ENCODE results near the gene C19orf12. TPM values are rescaled to one million over a fixed set of nuclear protein-coding genes. Genes with fewer than 3 reads are reported as not detected.
A peak's percentile ranks its signal among the peaks of the same experiment; 100 is the strongest.

Gene C19orf12
- total and polyA plus RNA-seq, 2 of the 13 experiments (the other 11 are each of a cell fraction or from before 2014, with no cell fraction given), result 17.7 to 34.4 TPM

DNA sequence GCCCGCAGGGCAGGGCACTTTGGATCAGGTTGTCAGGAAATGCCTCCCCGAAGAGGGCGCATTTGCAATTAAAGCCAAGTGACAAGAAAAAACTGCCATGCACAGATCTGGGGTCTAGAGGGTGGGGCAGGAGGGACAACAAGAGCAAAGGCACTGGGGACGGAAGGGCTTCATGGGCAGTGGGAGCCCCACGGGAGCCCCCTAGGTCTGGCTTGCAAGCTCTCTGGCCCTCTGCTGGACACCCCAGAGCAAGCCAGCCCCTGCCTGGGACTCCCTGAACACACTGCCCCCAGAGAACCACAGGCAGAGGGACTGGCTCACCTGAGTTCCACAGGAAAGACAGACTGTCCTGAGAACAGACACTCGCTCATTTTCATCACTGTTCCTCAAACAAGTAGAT is 30.2 kb upstream of the C19orf12 start:
- DNase-seq (ENCODE audit: low spot score) (peak; percentile 16), FAIRE-seq (no peak), ATAC-seq (peak; percentile 97)
- Histone ChIP-seq H3K4me3 (replicated peaks in 1 of 3; ENCODE audit: insufficient read depth in 1 of 3, low read depth in 2 of 3, low read length in 3 of 3) (no peak overlapping the region), H3K4me2 (ENCODE audit: low read depth, low read length) (no peak overlapping the region), H3K27me3 (ENCODE audit: control insufficient read depth in 1 of 2, insufficient read depth in 2 of 2, low read length in 2 of 2) (peaks cover 0 to 9% of the 10 kb centered on the region in 2 experiments; a peak in 2 of 5 replicates), H2AFZ (ENCODE audit: low read length) (no peak overlapping the region), H3K27ac (ENCODE audit: extremely low read length, insufficient read depth, low read length) (no peak overlapping the region), H3K79me2 (ENCODE audit: insufficient read depth, low read length) (no peaks in the 10 kb centered on the region), H3K9ac (ENCODE audit: insufficient read depth, low read depth, low read length) (no peak overlapping the region), H3K9me3 (ENCODE audit: low read length) (no peaks in the 10 kb centered on the region), H3K4me1 (ENCODE audit: insufficient read depth, low read length) (no peaks in the 10 kb centered on the region), H3K36me3 (replicated peaks in 1 of 2; ENCODE audit: control insufficient read depth in 1 of 2, insufficient read depth in 2 of 2, low read length in 2 of 2) (no peaks in the 10 kb centered on the region), H4K20me1 (ENCODE audit: insufficient read depth, low read length) (no peaks in the 10 kb centered on the region)
- CTCF ChIA-PET (ENCODE audit: low intra/inter-chr PET ratio, low total read pairs), result no interaction called here
- no TSS peak for BruUV-seq (replicated peaks)
- in situ Hi-C loops (cut with HindIII; ENCODE audit: extremely low pct_ligation_motif_present, low pct_unique_long_range_greater_than_20kb), result loop anchor here (25.0 kb wide), 1 partner anchor 917 kb away; no protein-coding TSS in a partner anchor
- intact Hi-C loops (cut with micrococcal nuclease; ENCODE audit: unreplicated experiment), result no loop called here
- WGBS (ENCODE audit: low lambda C conversion rate), result 34% methylated on average over 4 of the region's 6 CpGs
- POLR2A ChIA-PET, result no interaction called here
- TF ChIP-seq NONO (IDR thresholded peaks at IDR 0.05) (no peak), NONO (CRISPR knock-in tag; conservative IDR thresholded peaks at IDR 0.05) (no peak), NR2F1 (CRISPR knock-in tag; IDR thresholded peaks at IDR 0.05) (no peak), NFKB2 (CRISPR knock-in tag; IDR thresholded peaks at IDR 0.05; ENCODE audit: borderline replicate concordance) (no peak), XRCC5 (optimal IDR thresholded peaks at IDR 0.05; ENCODE audit: low read length) (peak; percentile 46), SPEN (CRISPR knock-in tag; IDR thresholded peaks at IDR 0.05; ENCODE audit: low read depth) (no peak)
- TF ChIP-seq, protein P1, sequence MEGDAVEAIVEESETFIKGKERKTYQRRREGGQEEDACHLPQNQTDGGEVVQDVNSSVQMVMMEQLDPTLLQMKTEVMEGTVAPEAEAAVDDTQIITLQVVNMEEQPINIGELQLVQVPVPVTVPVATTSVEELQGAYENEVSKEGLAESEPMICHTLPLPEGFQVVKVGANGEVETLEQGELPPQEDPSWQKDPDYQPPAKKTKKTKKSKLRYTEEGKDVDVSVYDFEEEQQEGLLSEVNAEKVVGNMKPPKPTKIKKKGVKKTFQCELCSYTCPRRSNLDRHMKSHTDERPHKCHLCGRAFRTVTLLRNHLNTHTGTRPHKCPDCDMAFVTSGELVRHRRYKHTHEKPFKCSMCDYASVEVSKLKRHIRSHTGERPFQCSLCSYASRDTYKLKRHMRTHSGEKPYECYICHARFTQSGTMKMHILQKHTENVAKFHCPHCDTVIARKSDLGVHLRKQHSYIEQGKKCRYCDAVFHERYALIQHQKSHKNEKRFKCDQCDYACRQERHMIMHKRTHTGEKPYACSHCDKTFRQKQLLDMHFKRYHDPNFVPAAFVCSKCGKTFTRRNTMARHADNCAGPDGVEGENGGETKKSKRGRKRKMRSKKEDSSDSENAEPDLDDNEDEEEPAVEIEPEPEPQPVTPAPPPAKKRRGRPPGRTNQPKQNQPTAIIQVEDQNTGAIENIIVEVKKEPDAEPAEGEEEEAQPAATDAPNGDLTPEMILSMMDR (CRISPR knock-in tag; IDR thresholded peaks at IDR 0.05), result peak; percentile 37; the same call in 1 of the 2 replicates

DNA sequence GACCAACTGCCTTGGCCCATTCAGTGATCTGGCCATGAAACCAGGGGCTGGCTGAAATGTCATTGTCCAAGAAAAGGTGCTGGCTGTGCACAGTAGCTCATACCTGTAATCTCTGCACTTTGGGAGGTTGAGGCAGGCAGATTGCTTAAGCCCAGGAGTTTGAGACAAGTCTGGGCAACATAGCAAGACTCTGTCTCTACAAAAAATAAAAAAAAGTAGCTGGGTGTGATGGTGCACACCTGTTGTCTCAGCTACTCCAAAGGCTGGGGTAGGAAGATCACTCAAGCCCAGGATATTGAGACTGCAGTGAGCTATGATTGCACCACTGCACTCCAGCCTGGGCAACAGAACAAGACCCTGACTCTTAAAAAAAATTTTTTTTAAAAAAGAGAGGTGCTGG is 28.6 kb upstream of the C19orf12 start:
- no peak for FAIRE-seq
- H4K20me1 ChIP-seq (ENCODE audit: insufficient read depth, low read length), result no peaks in the 10 kb centered on the region
- H3K36me3 ChIP-seq (replicated peaks in 1 of 2; ENCODE audit: control insufficient read depth in 1 of 2, insufficient read depth in 2 of 2, low read length in 2 of 2), result no peaks in the 10 kb centered on the region
- no peak overlapping the region for H3K4me3 ChIP-seq (replicated peaks in 1 of 3; ENCODE audit: insufficient read depth in 1 of 3, low read depth in 2 of 3, low read length in 3 of 3)
- intact Hi-C loops (cut with micrococcal nuclease; ENCODE audit: unreplicated experiment) (no loop called here), in situ Hi-C loops (cut with HindIII; ENCODE audit: extremely low pct_ligation_motif_present, low pct_unique_long_range_greater_than_20kb) (loop anchor here (25.0 kb wide), 1 partner anchor 919 kb away; no protein-coding TSS in a partner anchor)
- H2AFZ ChIP-seq (ENCODE audit: low read length), result no peak overlapping the region
- ChIA-PET POLR2A (no interaction called here), CTCF (ENCODE audit: low intra/inter-chr PET ratio, low total read pairs) (no interaction called here)
- H3K9ac ChIP-seq (ENCODE audit: insufficient read depth, low read depth, low read length), result no peak overlapping the region
- DNase-seq (ENCODE audit: low spot score), result no peak
- no peak overlapping the region for H3K4me2 ChIP-seq (ENCODE audit: low read depth, low read length)
- H3K27ac ChIP-seq (ENCODE audit: extremely low read length, insufficient read depth, low read length), result no peak overlapping the region
- H3K27me3 ChIP-seq (ENCODE audit: control insufficient read depth in 1 of 2, insufficient read depth in 2 of 2, low read length in 2 of 2), result peaks cover 3 to 6% of the 10 kb centered on the region in 2 experiments; a peak in 2 of 5 replicates
- BruUV-seq (replicated peaks), result no TSS peak
- no peaks in the 10 kb centered on the region for H3K4me1 ChIP-seq (ENCODE audit: insufficient read depth, low read length)
- no peaks in the 10 kb centered on the region for H3K79me2 ChIP-seq (ENCODE audit: insufficient read depth, low read length)
- no peaks in the 10 kb centered on the region for H3K9me3 ChIP-seq (ENCODE audit: low read length)
- ATAC-seq, result no peak
- TF ChIP-seq ZNF205 (CRISPR knock-in tag; IDR thresholded peaks at IDR 0.05) (no peak), ZNF678 (CRISPR knock-in tag; IDR thresholded peaks at IDR 0.05) (no peak), ZNF337 (CRISPR knock-in tag; IDR thresholded peaks at IDR 0.05; ENCODE audit: borderline replicate concordance, low read depth) (no peak), ZNF343 (CRISPR knock-in tag; IDR thresholded peaks at IDR 0.05) (no peak), SCMH1 (CRISPR knock-in tag; IDR thresholded peaks at IDR 0.05; ENCODE audit: borderline replicate concordance) (no peak)
